HEK293 (cell line): ENCODE data around the gene DCST2.

Experiments
- CTCF ChIA-PET: fragments of 350-600 bp; formaldehyde crosslinking; extraction: SDS; loops from one replicate; lab custom pipeline; 2021; ENCODE audit warnings: antibody characterized with exemption; lab: Yijun Ruan, JAX
- POLR2A ChIA-PET: fragments of 300-600 bp; formaldehyde crosslinking; extraction: SDS; loops from one replicate; lab custom pipeline; 2020; ENCODE audit warnings: antibody characterized with exemption, inconsistent platforms; lab: Yijun Ruan, JAX
- H3K27ac ChIP-seq: fragments of 200-500 bp; sonication (Bioruptor generic); 2 replicates; pipeline ENCODE4 v1.5.1; 2014; ENCODE audit warnings: low read depth, low read length, control low read depth, inconsistent platforms; ENCODE audit errors: extremely low read depth
- H3K36me3 ChIP-seq, 2 experiments: fragments of 200-500 bp in 1 of 2; sonication (Bioruptor generic) in 1 of 2; 1 replicate in 1 of 2; 2 replicates in 1 of 2; pipeline ENCODE4 v1.5.1; 2014 to 2017; ENCODE audit warnings: inconsistent platforms in 2 of 2, low read length in 2 of 2; ENCODE audit not compliant: control insufficient read depth in 2 of 2, insufficient read depth in 1 of 2
- H3K4me1 ChIP-seq: fragments of 200-500 bp; sonication (Bioruptor generic); 2 replicates; pipeline ENCODE4 v1.5.1; 2014; ENCODE audit warnings: mild to moderate bottlenecking, low read length, inconsistent platforms; ENCODE audit not compliant: control insufficient read depth, insufficient read depth
- H3K4me3 ChIP-seq: 2 replicates; pipeline ENCODE4 v1.5.1; 2011; ENCODE audit warnings: low read depth, mild to moderate bottlenecking, control low read depth, low read length, moderate library complexity
- H3K9me3 ChIP-seq: fragments of 200-500 bp; sonication (Bioruptor generic); 2 replicates; pipeline ENCODE4 v1.5.1; 2014; ENCODE audit warnings: low read depth, low read length, inconsistent platforms; ENCODE audit not compliant: control insufficient read depth, insufficient read depth
- HOXD13 ChIP-seq: sonication (generic); formaldehyde crosslinking; IDR thresholded peaks from 2 replicates; pipeline ENCODE4 v1.8.0; 2022; ENCODE audit warnings: missing genetic modification reagents, borderline replicate concordance
- KLF7 ChIP-seq: fragments of 450-650 bp; formaldehyde crosslinking; IDR thresholded peaks from 2 replicates; pipeline ENCODE4 v1.5.1; 2016; ENCODE audit warnings: missing biosample characterization, missing genetic modification characterization, borderline replicate concordance
- KLF9 ChIP-seq: fragments of 450-650 bp; formaldehyde crosslinking; IDR thresholded peaks from 2 replicates; pipeline ENCODE4 v1.5.1; 2016; ENCODE audit warnings: missing biosample characterization, missing genetic modification characterization, low read depth
- SP2 ChIP-seq: fragments of 450-650 bp; formaldehyde crosslinking; IDR thresholded peaks from 2 replicates; pipeline ENCODE4 v1.5.1; 2016; ENCODE audit warnings: missing biosample characterization, missing genetic modification characterization
- ZIC2 ChIP-seq: fragments of 450-650 bp; formaldehyde crosslinking; IDR thresholded peaks from 2 replicates; pipeline ENCODE4 v1.5.1; 2016; ENCODE audit warnings: missing biosample characterization, missing genetic modification characterization
- ZNF121 ChIP-seq: fragments of 450-650 bp; formaldehyde crosslinking; IDR thresholded peaks from 2 replicates; pipeline ENCODE4 v1.5.1; 2016; ENCODE audit warnings: missing biosample characterization, missing genetic modification characterization
- ZNF133 ChIP-seq: fragments of 450-650 bp; formaldehyde crosslinking; IDR thresholded peaks from 2 replicates; pipeline ENCODE4 v1.5.1; 2016; ENCODE audit warnings: missing biosample characterization, missing genetic modification characterization
- ZNF2 ChIP-seq: fragments of 450-650 bp; formaldehyde crosslinking; IDR thresholded peaks from 2 replicates; pipeline ENCODE4 v1.5.1; 2016; ENCODE audit warnings: missing biosample characterization, missing genetic modification characterization
- ZNF274 ChIP-seq, 2 experiments: fragments of 200-500 bp in 1 of 2; fragments of 450-650 bp in 1 of 2; sonication (Bioruptor generic) in 1 of 2; formaldehyde crosslinking in 1 of 2; IDR thresholded peaks; 2 replicates each; pipeline versions ENCODE4 v1.5.1 to v1.6.1; 2014 to 2016; ENCODE audit warnings: borderline replicate concordance in 1 of 2, inconsistent platforms in 1 of 2, low read length in 1 of 2, missing biosample characterization in 1 of 2, missing genetic modification characterization in 1 of 2
- ZNF354C ChIP-seq: fragments of 450-650 bp; formaldehyde crosslinking; IDR thresholded peaks from 2 replicates; pipeline ENCODE4 v1.5.1; 2016; ENCODE audit warnings: missing biosample characterization, missing genetic modification characterization, low read depth, borderline replicate concordance
- ZNF660 ChIP-seq: fragments of 450-650 bp; IDR thresholded peaks from 2 replicates; pipeline ENCODE4 v1.5.1; 2018; ENCODE audit warnings: missing biosample characterization, mild to moderate bottlenecking, missing genetic modification characterization
- ZNF843 ChIP-seq: fragments of 450-650 bp; formaldehyde crosslinking; IDR thresholded peaks from 2 replicates; pipeline ENCODE4 v1.5.1; 2016; ENCODE audit warnings: missing biosample characterization, missing genetic modification characterization
- TF ChIP-seq, protein P1 (sequence below): fragments of 450-650 bp; formaldehyde crosslinking; optimal IDR thresholded peaks from 2 replicates; pipeline ENCODE3; 2016; ENCODE audit warnings: missing biosample characterization, mild to moderate bottlenecking, missing genetic modification characterization
- TF ChIP-seq, protein P2 (sequence below): fragments of 450-650 bp; formaldehyde crosslinking; IDR thresholded peaks from 2 replicates; pipeline ENCODE4 v1.5.1; 2017; ENCODE audit warnings: missing biosample characterization, missing genetic modification characterization
- TF ChIP-seq, protein P3 (sequence below): fragments of 450-650 bp; formaldehyde crosslinking; IDR thresholded peaks from 2 replicates; pipeline ENCODE4 v1.5.1; 2016; ENCODE audit warnings: missing biosample characterization, missing genetic modification characterization, borderline replicate concordance
- TF ChIP-seq, protein P4 (sequence below): fragments of 450-650 bp; formaldehyde crosslinking; IDR thresholded peaks from 2 replicates; pipeline ENCODE4 v1.5.1; 2016; ENCODE audit warnings: missing biosample characterization, missing genetic modification characterization
- TF ChIP-seq, protein P5 (sequence below): fragments of 450-650 bp; formaldehyde crosslinking; IDR thresholded peaks from 2 replicates; pipeline ENCODE4 v1.5.1; 2016; ENCODE audit warnings: missing biosample characterization, missing genetic modification characterization

Gene DCST2

DNA sequence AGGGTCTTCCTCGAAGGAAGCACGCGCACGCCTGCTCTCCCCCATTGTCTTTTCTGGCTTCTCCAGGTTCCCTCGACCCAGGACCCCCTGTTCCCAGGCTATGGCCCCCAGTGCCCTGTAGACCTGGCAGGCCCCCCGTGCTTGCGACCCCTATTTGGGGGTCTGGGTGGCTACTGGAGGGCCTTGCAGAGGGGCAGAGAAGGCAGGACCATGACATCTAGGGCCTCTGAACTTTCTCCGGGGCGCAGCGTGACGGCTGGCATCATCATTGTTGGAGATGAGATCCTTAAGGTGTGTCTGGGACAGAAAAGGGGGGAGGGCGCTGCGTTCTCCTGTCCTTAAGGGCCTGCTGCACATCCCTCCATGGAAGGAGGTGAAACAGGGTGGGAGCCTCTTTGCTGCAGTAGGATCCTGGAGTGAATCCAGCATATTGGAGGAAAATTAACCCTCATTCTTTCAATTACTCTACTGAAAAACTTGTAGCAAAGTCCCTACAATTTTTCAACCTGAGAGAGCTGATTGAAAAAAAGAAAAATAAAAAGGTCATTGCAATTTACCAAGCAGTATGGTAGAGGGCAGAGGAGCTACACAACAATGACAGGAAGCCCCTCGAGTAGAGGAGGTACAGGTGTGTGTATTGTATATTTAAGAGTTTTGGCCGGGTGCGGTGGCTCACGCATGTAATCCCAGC is 49.7 kb downstream of the DCST2 start:
- Histone ChIP-seq H3K4me3 (peak overlapping the region; percentile 70), H3K36me3 (peaks cover 7 to 39% of the 10 kb centered on the region in 2 experiments; a peak in 2 of 3 replicates), H3K9me3 (no peaks in the 10 kb centered on the region), H3K4me1 (no peaks in the 10 kb centered on the region), H3K27ac (peak overlapping the region; percentile 62)
- ChIA-PET POLR2A (interaction anchor here (0.7 to 3.3 kb wide), 17 partner anchors 9 to 326 kb away, joined by 3 to 66 read pairs (median 6); partner anchors contain the start of genes ADAM15, CKS1B, LENEP and PBXIP1), CTCF (interaction anchor here (0.6 to 3.6 kb wide), 7 partner anchors 10 to 1057 kb away, joined by 3 to 55 read pairs (median 4); partner anchors contain the start of genes CKS1B and LENEP)
- TF ChIP-seq KLF9 (tag by site-specific recombination) (no peak), SP2 (tag by site-specific recombination) (peak; percentile 30; the same call in 1 of the 2 replicates)

DNA sequence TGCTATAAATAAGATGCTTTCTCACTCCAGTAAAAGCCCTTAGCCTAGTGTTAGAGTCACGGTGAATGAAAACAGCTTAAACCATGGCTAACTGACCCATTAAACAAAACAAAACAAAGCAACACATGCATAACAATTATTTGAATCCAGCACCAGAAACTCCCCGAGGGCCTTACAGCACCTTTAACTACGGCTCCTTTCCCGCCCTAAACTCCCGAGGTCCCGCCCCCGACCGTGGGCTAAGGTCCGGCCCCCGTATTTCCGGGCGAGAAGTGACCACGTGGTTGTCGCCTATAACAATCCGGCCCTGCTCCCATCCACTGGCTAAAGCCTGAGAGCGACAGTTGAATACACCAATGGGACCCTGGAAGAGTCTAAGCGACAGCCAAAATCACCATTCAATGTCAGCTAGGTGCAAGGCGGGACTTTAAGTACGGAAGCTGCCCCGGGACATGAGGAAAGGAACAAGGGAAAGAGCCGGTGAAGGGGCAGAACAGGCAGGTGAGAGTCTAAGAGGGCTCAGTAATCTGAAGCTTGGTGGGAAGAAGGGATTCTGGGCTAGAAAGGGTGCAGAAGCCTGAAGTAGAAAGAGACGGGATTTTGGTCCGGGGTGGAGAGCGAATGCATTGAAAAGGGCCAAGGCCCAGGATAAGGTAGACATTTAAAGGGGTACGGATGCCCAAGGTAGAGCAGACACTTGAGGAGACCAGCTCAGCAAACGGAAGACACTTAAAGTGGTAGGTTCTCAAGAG is 50.5 kb downstream of the DCST2 start, which contains the start of gene FLAD1:
Gene FLAD1, plus strand, starts transcription at position 448 of the 752 bp plus-strand sequence. CDS start 351 bp downstream, outside the sequence.
- peak within 1 kb of the TSS; percentile 70 for H3K4me3 ChIP-seq
- ChIA-PET CTCF (interaction anchor here (0.6 to 3.6 kb wide), 13 partner anchors 9 to 1338 kb away, joined by 3 to 55 read pairs (median 4); partner anchors contain the start of genes CKS1B, KRTCAP2, LENEP and PBXIP1), POLR2A (interaction anchor here (0.5 to 3.3 kb wide), 20 partner anchors 10 to 325 kb away, joined by 3 to 66 read pairs (median 5); partner anchors contain the start of genes ADAM15, CKS1B, LENEP and PBXIP1)
- no peaks in the 10 kb centered on the region for H3K4me1 ChIP-seq
- no peaks in the 10 kb centered on the region for H3K9me3 ChIP-seq
- peaks cover 7 to 37% of the 10 kb centered on the region in 2 experiments; a peak in 2 of 3 replicates for H3K36me3 ChIP-seq
- peak within 1 kb of the TSS; percentile 73 for H3K27ac ChIP-seq
- TF ChIP-seq, protein P1, sequence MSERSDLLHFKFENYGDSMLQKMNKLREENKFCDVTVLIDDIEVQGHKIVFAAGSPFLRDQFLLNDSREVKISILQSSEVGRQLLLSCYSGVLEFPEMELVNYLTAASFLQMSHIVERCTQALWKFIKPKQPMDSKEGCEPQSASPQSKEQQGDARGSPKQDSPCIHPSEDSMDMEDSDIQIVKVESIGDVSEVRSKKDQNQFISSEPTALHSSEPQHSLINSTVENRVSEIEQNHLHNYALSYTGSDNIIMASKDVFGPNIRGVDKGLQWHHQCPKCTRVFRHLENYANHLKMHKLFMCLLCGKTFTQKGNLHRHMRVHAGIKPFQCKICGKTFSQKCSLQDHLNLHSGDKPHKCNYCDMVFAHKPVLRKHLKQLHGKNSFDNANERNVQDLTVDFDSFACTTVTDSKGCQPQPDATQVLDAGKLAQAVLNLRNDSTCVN = no peak
- TF ChIP-seq, protein P2, sequence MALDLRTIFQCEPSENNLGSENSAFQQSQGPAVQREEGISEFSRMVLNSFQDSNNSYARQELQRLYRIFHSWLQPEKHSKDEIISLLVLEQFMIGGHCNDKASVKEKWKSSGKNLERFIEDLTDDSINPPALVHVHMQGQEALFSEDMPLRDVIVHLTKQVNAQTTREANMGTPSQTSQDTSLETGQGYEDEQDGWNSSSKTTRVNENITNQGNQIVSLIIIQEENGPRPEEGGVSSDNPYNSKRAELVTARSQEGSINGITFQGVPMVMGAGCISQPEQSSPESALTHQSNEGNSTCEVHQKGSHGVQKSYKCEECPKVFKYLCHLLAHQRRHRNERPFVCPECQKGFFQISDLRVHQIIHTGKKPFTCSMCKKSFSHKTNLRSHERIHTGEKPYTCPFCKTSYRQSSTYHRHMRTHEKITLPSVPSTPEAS (tag by site-specific recombination) = no peak
- 0 out of 2 replicates have a peak, but pooled peaks have one; percentile 27 for TF ChIP-seq ZNF843
- no peak for TF ChIP-seq ZNF274 (IDR thresholded peaks at IDR 0.05; ENCODE audit: low read length)
- no peak for TF ChIP-seq ZNF274 (tag by site-specific recombination; IDR thresholded peaks at IDR 0.05; ENCODE audit: borderline replicate concordance)
- no peak for TF ChIP-seq ZNF133 (tag by site-specific recombination)
- no peak; the same call in 1 of the 2 replicates for TF ChIP-seq ZNF660 (tag by site-specific recombination)
- peak; percentile 14; the same call in 1 of the 2 replicates for TF ChIP-seq ZNF2 (tag by site-specific recombination)
- TF ChIP-seq, protein P3, sequence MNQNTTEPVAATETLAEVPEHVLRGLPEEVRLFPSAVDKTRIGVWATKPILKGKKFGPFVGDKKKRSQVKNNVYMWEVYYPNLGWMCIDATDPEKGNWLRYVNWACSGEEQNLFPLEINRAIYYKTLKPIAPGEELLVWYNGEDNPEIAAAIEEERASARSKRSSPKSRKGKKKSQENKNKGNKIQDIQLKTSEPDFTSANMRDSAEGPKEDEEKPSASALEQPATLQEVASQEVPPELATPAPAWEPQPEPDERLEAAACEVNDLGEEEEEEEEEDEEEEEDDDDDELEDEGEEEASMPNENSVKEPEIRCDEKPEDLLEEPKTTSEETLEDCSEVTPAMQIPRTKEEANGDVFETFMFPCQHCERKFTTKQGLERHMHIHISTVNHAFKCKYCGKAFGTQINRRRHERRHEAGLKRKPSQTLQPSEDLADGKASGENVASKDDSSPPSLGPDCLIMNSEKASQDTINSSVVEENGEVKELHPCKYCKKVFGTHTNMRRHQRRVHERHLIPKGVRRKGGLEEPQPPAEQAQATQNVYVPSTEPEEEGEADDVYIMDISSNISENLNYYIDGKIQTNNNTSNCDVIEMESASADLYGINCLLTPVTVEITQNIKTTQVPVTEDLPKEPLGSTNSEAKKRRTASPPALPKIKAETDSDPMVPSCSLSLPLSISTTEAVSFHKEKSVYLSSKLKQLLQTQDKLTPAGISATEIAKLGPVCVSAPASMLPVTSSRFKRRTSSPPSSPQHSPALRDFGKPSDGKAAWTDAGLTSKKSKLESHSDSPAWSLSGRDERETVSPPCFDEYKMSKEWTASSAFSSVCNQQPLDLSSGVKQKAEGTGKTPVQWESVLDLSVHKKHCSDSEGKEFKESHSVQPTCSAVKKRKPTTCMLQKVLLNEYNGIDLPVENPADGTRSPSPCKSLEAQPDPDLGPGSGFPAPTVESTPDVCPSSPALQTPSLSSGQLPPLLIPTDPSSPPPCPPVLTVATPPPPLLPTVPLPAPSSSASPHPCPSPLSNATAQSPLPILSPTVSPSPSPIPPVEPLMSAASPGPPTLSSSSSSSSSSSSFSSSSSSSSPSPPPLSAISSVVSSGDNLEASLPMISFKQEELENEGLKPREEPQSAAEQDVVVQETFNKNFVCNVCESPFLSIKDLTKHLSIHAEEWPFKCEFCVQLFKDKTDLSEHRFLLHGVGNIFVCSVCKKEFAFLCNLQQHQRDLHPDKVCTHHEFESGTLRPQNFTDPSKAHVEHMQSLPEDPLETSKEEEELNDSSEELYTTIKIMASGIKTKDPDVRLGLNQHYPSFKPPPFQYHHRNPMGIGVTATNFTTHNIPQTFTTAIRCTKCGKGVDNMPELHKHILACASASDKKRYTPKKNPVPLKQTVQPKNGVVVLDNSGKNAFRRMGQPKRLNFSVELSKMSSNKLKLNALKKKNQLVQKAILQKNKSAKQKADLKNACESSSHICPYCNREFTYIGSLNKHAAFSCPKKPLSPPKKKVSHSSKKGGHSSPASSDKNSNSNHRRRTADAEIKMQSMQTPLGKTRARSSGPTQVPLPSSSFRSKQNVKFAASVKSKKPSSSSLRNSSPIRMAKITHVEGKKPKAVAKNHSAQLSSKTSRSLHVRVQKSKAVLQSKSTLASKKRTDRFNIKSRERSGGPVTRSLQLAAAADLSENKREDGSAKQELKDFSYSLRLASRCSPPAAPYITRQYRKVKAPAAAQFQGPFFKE (tag by site-specific recombination) = no peak
- no peak for TF ChIP-seq ZNF121 (tag by site-specific recombination)
- TF ChIP-seq, protein P4, sequence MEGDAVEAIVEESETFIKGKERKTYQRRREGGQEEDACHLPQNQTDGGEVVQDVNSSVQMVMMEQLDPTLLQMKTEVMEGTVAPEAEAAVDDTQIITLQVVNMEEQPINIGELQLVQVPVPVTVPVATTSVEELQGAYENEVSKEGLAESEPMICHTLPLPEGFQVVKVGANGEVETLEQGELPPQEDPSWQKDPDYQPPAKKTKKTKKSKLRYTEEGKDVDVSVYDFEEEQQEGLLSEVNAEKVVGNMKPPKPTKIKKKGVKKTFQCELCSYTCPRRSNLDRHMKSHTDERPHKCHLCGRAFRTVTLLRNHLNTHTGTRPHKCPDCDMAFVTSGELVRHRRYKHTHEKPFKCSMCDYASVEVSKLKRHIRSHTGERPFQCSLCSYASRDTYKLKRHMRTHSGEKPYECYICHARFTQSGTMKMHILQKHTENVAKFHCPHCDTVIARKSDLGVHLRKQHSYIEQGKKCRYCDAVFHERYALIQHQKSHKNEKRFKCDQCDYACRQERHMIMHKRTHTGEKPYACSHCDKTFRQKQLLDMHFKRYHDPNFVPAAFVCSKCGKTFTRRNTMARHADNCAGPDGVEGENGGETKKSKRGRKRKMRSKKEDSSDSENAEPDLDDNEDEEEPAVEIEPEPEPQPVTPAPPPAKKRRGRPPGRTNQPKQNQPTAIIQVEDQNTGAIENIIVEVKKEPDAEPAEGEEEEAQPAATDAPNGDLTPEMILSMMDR (tag by site-specific recombination) = no peak
- TF ChIP-seq ZNF354C (tag by site-specific recombination) = no peak
- TF ChIP-seq ZIC2 = no peak
- TF ChIP-seq, protein P5, sequence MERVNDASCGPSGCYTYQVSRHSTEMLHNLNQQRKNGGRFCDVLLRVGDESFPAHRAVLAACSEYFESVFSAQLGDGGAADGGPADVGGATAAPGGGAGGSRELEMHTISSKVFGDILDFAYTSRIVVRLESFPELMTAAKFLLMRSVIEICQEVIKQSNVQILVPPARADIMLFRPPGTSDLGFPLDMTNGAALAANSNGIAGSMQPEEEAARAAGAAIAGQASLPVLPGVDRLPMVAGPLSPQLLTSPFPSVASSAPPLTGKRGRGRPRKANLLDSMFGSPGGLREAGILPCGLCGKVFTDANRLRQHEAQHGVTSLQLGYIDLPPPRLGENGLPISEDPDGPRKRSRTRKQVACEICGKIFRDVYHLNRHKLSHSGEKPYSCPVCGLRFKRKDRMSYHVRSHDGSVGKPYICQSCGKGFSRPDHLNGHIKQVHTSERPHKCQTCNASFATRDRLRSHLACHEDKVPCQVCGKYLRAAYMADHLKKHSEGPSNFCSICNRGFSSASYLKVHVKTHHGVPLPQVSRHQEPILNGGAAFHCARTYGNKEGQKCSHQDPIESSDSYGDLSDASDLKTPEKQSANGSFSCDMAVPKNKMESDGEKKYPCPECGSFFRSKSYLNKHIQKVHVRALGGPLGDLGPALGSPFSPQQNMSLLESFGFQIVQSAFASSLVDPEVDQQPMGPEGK (tag by site-specific recombination) = peak; percentile 86
- TF ChIP-seq HOXD13 (CRISPR knock-in tag) = no peak
- no peak for TF ChIP-seq KLF7 (tag by site-specific recombination)
